AG09309 (cell line): ENCODE measurements around the gene LRRC36.

Source experiments
- DNase-seq: peaks from one replicate; pipeline ENCODE4 v3.0.0-alpha.2; 2010; ENCODE audit warnings: low read depth
- H3K4me3 ChIP-seq: 2 replicates; pipeline ENCODE4 v1.5.1; 2011; ENCODE audit warnings: mild to moderate bottlenecking, low read depth, low read length, moderate library complexity; ENCODE audit not compliant: control insufficient read depth
- CTCF ChIP-seq: IDR thresholded peaks from 2 replicates; pipeline ENCODE4 v1.5.1; 2011; ENCODE audit warnings: mild to moderate bottlenecking, low read depth, low read length, inconsistent platforms; ENCODE audit not compliant: insufficient read depth, control insufficient read depth; ENCODE audit errors: missing control alignments

Gene LRRC36

DNA sequence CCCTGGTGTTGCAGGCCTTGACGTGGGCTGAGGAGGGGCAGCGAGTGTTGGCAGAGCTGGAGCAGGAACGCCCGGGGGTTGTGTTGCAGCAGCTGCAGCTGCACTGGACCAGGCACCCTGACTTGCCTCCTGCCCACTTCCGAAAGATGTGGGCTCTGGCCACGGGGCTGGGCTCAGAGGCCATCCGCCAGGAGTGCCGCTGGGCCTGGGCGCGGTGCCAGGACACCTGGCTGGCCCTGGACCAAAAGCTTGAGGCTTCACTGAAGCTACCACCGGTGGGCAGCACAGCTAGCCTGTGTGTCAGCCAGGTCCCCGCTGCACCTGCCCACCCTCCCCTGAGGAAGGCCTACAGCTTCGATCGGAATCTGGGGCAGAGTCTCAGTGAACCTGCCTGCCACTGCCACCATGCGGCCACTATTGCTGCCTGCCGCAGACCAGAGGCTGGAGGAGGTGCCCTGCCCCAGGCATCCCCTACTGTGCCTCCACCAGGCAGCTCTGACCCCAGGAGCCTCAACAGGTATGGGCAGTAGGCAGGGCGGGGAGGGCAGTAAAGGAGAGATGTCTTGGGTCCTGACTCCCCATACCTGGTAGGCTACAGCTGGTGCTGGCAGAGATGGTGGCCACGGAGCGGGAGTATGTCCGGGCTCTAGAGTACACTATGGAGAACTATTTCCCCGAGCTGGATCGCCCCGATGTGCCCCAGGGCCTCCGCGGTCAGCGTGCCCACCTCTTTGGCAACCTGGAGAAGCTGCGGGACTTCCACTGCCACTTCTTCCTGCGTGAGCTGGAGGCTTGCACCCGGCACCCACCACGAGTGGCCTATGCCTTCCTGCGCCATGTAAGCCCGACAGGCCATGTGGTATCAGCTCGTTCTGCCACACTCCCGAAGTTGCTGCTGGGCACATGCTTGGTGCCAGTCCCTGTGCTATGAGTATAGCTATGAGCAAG is 41.6 kb upstream of the LRRC36 start:
- peak; percentile 42 for TF ChIP-seq CTCF
- DNase-seq = no peak
- no peak overlapping the region for H3K4me3 ChIP-seq

DNA sequence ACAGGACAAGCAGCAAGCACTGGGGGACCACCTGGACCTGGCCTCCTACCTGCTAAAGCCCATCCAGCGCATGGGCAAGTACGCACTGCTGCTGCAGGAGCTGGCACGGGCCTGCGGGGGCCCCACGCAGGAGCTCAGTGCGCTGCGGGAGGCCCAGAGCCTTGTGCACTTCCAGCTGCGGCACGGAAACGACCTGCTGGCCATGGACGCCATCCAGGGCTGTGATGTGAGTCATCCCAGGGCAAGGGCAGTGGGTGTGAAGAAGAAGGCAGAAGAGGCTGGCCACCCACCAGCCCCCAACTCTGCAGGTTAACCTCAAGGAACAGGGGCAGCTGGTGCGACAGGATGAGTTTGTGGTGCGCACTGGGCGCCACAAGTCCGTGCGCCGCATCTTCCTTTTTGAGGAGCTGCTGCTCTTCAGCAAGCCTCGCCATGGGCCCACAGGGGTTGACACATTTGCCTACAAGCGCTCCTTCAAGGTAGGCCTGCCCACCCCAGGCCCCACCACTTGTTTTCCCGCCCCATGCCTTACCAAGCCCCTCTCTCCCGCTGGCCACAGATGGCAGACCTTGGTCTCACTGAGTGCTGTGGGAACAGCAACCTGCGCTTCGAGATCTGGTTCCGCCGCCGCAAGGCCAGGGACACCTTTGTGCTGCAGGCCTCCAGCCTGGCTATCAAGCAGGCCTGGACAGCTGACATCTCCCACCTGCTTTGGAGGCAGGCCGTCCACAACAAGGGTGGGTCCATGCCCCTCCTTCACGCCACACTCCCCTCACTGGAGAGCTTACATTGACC is 40.0 kb upstream of the LRRC36 start:
- no peak overlapping the region for H3K4me3 ChIP-seq
- TF ChIP-seq CTCF = no peak
- DNase-seq = no peak

GRCh38 chr16:67287960-67288359 is 38.7 kb upstream of the LRRC36 start:
- DNase-seq = no peak
- H3K4me3 ChIP-seq = no peak overlapping the region
- TF ChIP-seq CTCF = no peak

- TF ChIP-seq CTCF = no peak
- no peak for DNase-seq
- H3K4me3 ChIP-seq = no peak overlapping the region
Observed at GRCh38 chr16:67291461-67291860, 35.2 kb upstream of the LRRC36 start.

DNA sequence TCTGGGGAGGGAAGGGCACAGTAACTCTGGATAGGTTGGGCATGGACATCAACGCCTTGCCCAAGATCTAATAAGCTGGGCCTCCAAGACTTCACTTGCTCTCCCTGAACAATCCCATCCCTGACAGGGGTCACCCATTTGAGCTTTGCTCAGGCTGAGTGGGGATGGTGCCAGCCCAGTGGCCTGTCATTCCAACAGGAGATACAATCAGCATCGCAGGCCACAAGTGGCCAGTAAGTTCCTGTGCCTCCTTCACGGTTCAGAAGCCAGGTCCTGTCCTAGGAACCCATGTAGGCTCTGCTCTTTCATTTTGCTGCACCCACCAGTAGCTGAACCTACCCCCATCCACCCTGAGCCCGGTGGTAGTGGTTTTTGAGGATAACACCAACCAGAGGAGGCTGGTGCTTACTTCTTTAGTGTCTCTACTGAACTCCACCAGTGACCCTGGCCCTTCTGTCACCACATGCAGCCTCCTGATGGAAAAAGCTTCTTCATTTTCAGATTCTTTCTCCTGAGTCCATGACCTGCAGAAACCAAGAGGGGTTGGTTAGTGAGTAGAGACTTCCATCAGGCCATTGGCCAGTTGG is 32.4 kb upstream of the LRRC36 start:
- H3K4me3 ChIP-seq = no peak overlapping the region
- no peak for TF ChIP-seq CTCF
- DNase-seq = no peak

DNA sequence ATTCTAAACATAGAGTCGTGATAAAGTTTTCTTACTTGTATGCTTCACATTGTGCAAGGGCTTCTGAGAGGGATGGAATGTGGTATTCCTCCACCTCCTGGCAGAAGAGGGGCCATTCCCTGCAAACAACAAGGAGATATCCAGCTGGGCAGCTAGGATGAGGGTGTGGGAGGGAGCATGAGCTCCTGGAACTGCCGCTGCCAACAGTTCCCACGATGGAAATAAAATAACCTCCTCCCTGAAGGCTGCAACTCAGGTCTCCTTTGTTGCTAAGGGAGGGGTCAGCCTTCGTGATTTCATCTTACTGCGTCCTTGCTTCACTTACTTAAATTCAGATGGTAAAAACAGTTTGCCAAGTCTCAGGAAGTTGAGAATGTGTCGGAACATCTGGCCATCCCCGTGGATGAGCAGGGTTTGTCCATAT is 31.7 kb upstream of the LRRC36 start:
- peak; percentile 44 for TF ChIP-seq CTCF
- peak; percentile 51 for DNase-seq
- H3K4me3 ChIP-seq = no peak overlapping the region
